Measurements from ENCODE around the gene JAM3. TPM values are rescaled to one million over a fixed set of nuclear protein-coding genes. Genes with fewer than 3 reads are reported as not detected.

Gene JAM3
- total RNA-seq, 1 donor from 2014 or later: 18.3 TPM

DNA sequence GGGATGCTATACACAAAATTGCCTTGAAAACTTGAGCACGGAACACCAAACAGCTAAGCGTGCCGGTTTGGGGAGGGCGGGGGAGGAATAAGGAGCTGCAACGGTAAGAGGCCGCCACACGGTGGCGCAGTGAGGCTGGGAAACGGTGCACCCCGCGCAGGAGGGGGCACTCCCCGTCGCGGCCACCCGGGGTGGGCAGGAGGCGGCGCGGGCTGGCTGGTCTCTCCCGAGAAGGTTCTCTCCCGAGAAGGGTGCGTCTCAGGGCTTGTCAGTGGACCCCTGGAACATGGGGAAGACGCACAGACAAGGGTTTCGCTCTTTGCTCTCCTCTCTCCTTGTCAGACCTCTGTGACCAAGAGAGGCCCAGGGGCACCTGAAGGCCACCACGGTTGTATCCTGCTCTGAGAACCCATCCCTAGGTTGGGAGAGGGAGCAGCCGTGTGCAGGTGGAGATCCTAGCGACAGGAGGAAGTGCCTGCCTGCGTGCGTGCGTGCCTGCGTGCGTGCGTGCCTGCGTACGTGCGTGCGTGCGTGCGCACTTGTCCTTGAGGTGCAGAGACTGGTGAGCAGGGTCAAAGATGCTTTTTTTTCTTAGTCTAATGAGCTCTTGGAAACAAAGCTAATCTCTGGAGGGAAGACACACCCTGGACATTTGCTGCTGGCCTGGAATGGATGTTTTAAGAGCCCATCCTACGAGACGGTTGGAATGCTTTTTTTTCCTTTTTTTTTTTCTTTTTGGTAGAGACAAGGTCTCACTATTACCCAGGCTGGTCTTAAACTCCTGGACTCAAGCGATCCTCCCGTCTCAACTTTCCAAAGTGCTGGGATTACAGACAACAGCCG lies 18.1 kb upstream of the JAM3 start:
- intact Hi-C loops (cut with micrococcal nuclease): loop anchor here (2.0 kb wide), 1 partner anchor 88 kb away; no protein-coding TSS in a partner anchor
- ATAC-seq (peak; percentile 76), DNase-seq (peak; percentile 82)

- ATAC-seq (no peak), DNase-seq (no peak)
- intact Hi-C loops (cut with micrococcal nuclease): no loop called here
Measured at GRCh38 chr11:134052395-134052987, 16.4 kb upstream of the JAM3 start.

DNA sequence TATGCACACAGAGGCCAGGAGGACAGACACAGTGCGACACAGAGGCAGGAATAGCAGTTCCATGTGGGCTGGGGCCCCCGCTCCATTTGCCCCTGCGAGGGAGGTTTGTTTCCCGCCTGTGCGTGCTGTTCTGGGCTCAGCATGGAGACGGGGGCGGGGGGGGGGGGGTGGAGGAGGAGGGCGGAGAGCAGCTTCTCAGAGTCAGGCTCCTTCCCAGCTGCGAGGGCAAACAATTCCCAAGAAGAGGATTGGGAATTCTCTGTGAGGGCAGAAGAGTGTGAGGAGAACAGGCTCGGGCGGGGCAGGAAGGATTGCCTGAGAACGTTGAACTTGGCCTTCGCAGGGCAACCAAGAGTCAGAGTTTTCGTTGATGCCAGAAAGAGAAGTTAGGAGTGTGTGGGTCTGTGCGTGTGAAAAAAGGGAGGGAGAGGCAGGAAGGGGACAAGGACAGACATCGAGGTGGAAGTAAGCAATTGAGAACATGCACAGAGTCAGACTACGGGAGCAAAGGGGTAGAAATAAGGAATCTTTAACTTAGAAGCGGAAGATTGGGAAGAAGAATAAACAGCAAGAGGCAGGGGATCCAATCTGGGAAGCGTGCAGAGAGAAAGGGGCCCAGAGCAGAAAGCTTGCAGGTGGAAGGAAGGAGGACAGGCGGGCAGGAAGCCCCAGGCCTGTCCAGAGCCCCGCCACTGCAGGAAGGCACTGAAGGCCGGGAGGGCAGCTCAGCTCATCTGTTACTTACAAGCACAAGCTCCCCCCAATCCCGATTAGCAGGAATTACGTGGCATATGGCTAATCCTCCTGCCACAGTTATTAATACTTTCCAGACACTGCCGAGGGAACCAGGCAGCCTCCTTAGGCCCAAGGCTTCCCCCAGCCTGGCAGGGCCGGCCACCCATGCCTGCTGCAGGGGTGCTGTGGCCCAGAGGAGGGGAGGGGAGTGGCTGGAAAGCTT lies 15.6 kb upstream of the JAM3 start:
- no peak for ATAC-seq
- no peak for DNase-seq
- intact Hi-C loops (cut with micrococcal nuclease): no loop called here

DNA sequence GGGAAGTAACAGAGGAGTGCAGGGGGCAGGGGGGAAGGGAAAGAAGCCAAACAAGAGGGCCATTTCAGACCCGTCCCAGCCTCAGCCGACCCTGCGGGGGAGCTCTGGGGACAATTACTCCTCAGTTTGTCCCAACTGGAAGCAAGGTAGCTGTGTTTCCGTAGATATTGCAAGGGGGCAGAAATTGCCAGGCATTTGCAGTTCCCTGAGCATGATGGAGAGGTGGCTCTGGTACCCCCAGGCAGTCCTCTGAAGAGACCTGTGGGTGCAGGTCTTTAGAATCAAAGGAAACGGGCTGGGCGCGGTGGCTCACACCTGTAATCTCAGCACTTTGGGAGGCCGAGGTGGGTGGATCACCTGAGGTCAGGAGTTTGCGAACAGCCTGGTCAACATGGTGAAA lies 13.8 kb upstream of the JAM3 start:
- no peak for ATAC-seq
- intact Hi-C loops (cut with micrococcal nuclease): no loop called here
- no peak for DNase-seq

DNA sequence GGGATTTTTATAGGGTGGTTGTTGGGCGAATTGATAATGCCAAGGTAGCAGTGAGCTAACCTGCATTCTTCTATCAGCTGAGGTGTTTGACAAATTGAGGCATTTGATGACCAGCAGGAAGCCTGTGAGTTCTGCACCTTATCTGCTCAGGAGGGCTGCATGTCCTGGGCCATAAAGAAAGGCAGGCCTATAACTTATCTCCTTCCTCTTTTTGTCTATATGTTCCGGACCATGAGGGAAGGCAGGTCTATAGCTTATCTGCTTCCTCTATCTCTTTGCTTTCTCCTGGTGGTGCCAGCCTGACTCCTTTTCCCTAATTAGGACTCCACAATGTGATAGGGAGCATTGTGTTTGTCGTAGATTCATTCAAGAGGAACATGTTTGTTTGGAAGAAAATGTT lies 8.6 kb upstream of the JAM3 start:
- intact Hi-C loops (cut with micrococcal nuclease): loop anchor here (5.0 kb wide), 1 partner anchor 67 kb away; no protein-coding TSS in a partner anchor
- ATAC-seq (no peak), DNase-seq (no peak)

DNA sequence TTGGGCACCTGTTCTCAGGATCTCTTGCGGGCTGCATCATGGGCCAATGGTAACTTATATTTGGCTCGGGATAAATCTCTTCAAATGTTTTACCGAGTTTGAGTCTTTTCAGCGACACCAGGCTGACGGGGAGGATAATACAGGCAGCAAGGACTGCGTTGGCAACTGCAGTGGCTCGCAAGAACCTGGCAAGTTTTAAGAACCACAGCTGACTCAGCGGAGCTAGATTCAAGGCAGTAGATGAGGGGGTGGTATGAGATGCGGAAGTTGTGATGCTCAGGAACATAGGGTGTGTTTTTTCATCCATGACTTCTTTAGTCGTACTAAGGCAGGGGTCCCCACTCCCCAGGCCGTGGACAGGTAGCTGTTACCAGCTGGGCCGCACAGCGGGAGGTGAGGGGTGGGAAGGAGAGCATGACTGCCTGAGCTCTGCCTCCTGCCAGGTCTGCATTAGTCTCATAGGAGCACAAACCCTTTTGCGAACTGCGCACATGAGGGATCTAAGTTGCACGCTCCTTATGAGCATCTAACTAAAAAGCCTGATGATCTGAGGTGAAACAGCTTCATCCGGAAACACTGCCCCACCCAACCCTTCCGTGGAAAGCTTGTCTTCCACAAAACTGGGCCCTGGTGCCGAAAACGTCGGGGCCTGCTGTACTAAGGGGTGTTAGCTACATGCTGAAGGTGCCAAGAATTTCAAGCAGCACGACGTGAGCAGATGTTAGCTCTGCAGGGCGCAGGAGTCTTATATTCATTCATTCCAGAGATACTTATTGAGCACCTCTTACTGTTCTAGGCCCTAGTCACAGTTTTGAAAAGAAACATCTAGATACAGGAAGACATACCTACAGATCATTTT lies 6.4 kb upstream of the JAM3 start:
- intact Hi-C loops (cut with micrococcal nuclease): loop anchor here (5.0 kb wide), 1 partner anchor 65 kb away; no protein-coding TSS in a partner anchor
- no peak for ATAC-seq
- no peak for DNase-seq

GRCh38 chr11:134063124-134063495 lies 5.8 kb upstream of the JAM3 start:
- intact Hi-C loops (cut with micrococcal nuclease): loop anchor here (5.0 kb wide), 1 partner anchor 64 kb away; no protein-coding TSS in a partner anchor
- no peak for ATAC-seq

GRCh38 chr11:134063991-134064747 lies 4.7 kb upstream of the JAM3 start:
- ATAC-seq (no peak), DNase-seq (no peak)
- intact Hi-C loops (cut with micrococcal nuclease): loop anchor here (5.0 kb wide), 1 partner anchor 63 kb away; no protein-coding TSS in a partner anchor

More at GRCh38 chr11:134063124-134063495, 5.8 kb upstream of the JAM3 start:
- DNase-seq: no peak

- intact Hi-C loops (cut with micrococcal nuclease): no loop called here
- DNase-seq (no peak), ATAC-seq (no peak)
Measured at GRCh38 chr11:134065381-134065780, 3.5 kb upstream of the JAM3 start.

- ATAC-seq (no peak), DNase-seq (no peak)
- intact Hi-C loops (cut with micrococcal nuclease): no loop called here
Measured at GRCh38 chr11:134066943-134067885, 1.7 kb upstream of the JAM3 start.

GRCh38 chr11:134069426-134070341 lies 812 bp downstream of the JAM3 start:
- ATAC-seq (peak; percentile 76), DNase-seq (peak; percentile 45)
- intact Hi-C loops (cut with micrococcal nuclease): no loop called here

DNA sequence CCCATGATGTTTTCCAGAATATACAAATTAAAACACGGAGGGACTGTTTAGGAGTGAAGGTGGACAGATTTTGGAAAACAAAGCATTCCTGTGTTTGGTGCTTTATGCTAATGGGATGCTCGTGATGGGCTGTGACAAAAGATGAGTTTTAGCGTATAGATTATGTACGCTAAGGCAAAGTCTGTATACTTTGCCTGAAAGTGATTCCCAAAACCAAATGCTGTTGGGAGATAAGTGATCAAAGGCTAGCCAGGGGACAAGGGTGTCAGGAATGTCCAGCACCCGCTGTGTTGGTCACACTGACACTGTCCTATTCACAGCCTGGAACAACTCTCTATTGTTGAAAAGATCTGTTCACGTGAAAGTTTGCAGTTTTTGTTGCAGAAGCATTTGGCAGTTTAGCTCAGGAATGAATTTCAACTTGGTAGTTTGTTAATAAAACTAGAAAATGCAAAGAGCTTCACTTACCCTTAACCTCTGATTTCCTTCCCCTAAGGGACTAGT lies 1.5 kb downstream of the JAM3 start:
- intact Hi-C loops (cut with micrococcal nuclease): no loop called here
- ATAC-seq (no peak), DNase-seq (no peak)

DNA sequence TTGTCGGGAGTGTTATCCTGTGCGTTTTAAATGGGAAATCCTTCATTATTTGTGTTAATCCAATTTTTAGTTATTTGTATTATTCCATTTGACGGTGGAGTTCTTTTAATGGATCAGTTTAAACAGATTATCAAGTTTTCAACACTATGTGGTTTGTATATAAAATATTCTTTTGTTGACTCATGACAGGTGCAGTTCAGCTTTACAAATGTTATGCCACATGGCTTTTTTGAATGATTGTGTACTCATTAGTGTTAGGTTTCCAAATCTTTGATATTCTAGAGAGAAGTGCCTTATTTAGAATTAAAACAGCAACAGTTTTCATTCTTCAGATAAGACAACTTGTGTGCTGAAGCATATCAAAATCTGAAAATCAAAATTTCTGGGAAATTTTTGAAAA lies 2.4 kb downstream of the JAM3 start:
- DNase-seq (no peak), ATAC-seq (no peak)
- intact Hi-C loops (cut with micrococcal nuclease): no loop called here

DNA sequence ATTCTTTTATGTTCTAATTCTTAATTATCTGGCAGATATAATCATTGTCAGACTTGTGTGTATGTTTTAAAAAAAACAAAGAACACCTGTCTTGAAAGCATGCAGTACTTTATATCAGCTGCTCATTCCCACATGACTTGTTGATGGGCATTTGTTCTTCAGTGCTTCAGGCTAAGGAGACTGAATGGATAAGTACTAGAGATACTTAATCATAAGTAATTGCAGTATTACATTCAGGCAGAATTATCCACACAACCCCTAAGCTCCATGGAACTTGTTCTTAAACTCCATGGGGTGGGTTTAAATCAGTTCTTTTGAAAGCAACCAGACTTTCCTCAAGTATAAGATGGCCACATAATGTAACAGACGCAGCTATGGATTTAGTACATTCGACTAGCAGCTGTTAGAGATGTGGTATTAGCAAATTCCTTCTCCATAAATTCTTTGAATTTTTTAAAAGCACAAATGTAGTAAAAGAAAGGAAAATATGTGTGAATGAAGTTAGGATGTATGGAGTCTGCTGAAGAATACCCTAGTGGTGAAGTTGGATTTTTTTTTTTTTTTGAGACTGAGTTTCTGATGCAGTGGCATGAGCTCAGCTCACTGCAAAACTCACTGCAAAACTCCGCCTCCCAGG lies 3.0 kb downstream of the JAM3 start:
- intact Hi-C loops (cut with micrococcal nuclease): no loop called here
- no peak for DNase-seq
- ATAC-seq: no peak

GRCh38 chr11:134072844-134073243 lies 4.0 kb downstream of the JAM3 start:
- intact Hi-C loops (cut with micrococcal nuclease): no loop called here
- DNase-seq (no peak), ATAC-seq (no peak)

Measured in left ventricle myocardium superior (tissue), 1 donor.